Psoas muscle (tissue), 8 donors: ENCODE results near the gene MRPL9. TPM values are rescaled to one million over a fixed set of nuclear protein-coding genes. Genes with fewer than 3 reads are reported as not detected.
"Not testable (repeated sequence)": the region's sequence is repeated elsewhere in the genome, so short reads cannot be mapped to it uniquely, and the experiment has no call there.

Source experiments
- ATAC-seq, 4 donors: fragments of 200-7000 bp; cut with Tn5 transposase; one replicate each; pipeline ENCODE4 v1.9.1; 2020; ENCODE audit warnings: moderate library complexity in 3 of 4, mild to moderate bottlenecking in 2 of 4
- DNase-seq, 2 donors: peaks; one replicate each; pipeline ENCODE4 v3.0.0-alpha.2; 2020
- H3K27ac ChIP-seq: fragments of 200-600 bp; one replicate; pipeline ENCODE4 v1.8.0; 2022
- H3K27me3 ChIP-seq, 3 donors: fragments of 200-600 bp in 1 of 3; one replicate each; pipeline versions ENCODE4 v1.6.1 to v1.8.0; 2013 to 2022; ENCODE audit warnings: low read length in 2 of 3, mild to moderate bottlenecking in 2 of 3, moderate library complexity in 1 of 3; ENCODE audit not compliant: insufficient read depth in 3 of 3
- H3K36me3 ChIP-seq, 2 donors: fragments of 200-600 bp in 1 of 2; one replicate each; pipeline versions ENCODE4 v1.6.1 to v1.8.0; 2013 to 2022; ENCODE audit warnings: low read depth in 1 of 2, mild to moderate bottlenecking in 1 of 2, moderate library complexity in 1 of 2; ENCODE audit not compliant: insufficient read depth in 1 of 2
- H3K4me1 ChIP-seq: fragments of 200-600 bp; one replicate; pipeline ENCODE4 v1.8.0; 2022
- H3K4me3 ChIP-seq: fragments of 200-600 bp; one replicate; pipeline ENCODE4 v1.8.0; 2022; ENCODE audit warnings: mild to moderate bottlenecking
- H3K9me3 ChIP-seq: fragments of 200-600 bp; one replicate; pipeline ENCODE4 v1.8.0; 2022
- WGBS, 3 donors: extraction: QIAGEN DNeasy Blood & Tissue Kit; methylation state at CpG; one replicate each; pipeline versions ENCODE4 v1.1.6 to v1.1.7; 2013; 5-methylcytosine and 5-hydroxymethylcytosine counted together
- intact Hi-C, 2 donors: fragments of 100-400 bp; cut with DNase I; formaldehyde crosslinking; loops; one replicate each; pipeline versions ENCODE4 v1.11.0 to v1.14.2; 2022
- polyA plus RNA-seq, 3 donors: library from polyadenylated mRNA; stranded (reverse); fragments of 200-250 nt; gene quantifications; one replicate each; pipeline ENCODE4 v1.2.3, GENCODE V29; 2013
- total RNA-seq, 4 donors: library from RNA; stranded (reverse); fragmentation: NEBNext Ultra II Directional in 2 of 4; extraction: Animal tissue kit (Norgen Biotek cat#: 25700) in 2 of 4; gene quantifications; one replicate each; pipeline versions ENCODE4 v1.2.1 to v1.2.4, GENCODE V29; 2021 to 2023
- TF ChIP-seq, protein P1 (sequence below): fragments of 200-600 bp; IDR thresholded peaks from one replicate; pipeline ENCODE4 v1.8.0; 2022; ENCODE audit warnings: antibody characterized with exemption
- donor health status: healthy with polysubstance abuse.
- donor health status: DM: no; HTN: no; CAD: no; lungs with moderate emphysema.
- donor health status: Bipolar disorder and iron deficiency.
- donor health status: healthy.
- donor health status: DM: yes; HTN: yes; CAD: no.
- donor health status: DM: no; HTN: no; CAD: no.
- donor health status: DM: no; HTN: no; CAD: no.
- donor health status: DM: yes; HTN: yes; CAD: no.

The MRPL9 gene
- total and polyA plus RNA-seq, 7 donors = 63.5 to 132 (median 79.0) TPM

DNA sequence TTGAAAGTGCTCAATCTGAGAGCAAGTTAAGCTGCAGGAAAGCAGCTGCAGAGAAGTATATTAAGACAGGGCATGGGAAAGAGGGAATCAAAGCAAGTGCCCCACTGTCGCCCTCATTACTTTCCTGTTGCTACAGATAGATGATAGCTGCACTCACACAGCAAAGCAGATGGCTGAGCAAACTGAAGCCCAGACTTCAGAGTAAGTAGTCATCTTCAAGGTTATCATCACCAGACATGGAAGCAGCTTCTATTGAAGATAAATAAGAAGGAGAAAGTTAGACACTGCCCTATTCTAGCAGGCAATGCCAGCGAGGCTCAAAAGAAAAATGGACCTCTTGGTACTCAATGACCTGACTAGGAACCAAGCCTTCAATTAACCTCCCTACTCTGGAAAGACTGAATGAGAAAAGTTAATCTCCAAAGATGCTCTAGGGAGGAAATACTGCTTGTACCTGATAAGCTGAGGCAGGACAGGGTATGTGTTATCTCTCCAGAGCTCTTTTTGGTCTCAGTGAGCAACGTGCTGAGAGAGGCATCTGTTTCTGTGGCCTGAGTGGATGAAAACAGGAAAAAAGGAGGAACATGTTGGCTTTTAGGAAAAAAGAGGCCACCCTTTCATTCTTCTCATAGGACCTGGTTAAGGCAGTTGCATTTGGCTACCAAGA, 11.1 kb upstream of the MRPL9 start:
- Histone ChIP-seq H3K27me3 (no peaks in the 10 kb centered on the region), H3K36me3 (peaks cover 10 to 68% of the 10 kb centered on the region in 2 donors), H3K4me3 (no peak overlapping the region), H3K9me3 (no peaks in the 10 kb centered on the region), H3K27ac (no peak overlapping the region), H3K4me1 (no peaks in the 10 kb centered on the region)
- intact Hi-C loops = no loop called here
- DNase-seq = no peak
- TF ChIP-seq, protein P1, sequence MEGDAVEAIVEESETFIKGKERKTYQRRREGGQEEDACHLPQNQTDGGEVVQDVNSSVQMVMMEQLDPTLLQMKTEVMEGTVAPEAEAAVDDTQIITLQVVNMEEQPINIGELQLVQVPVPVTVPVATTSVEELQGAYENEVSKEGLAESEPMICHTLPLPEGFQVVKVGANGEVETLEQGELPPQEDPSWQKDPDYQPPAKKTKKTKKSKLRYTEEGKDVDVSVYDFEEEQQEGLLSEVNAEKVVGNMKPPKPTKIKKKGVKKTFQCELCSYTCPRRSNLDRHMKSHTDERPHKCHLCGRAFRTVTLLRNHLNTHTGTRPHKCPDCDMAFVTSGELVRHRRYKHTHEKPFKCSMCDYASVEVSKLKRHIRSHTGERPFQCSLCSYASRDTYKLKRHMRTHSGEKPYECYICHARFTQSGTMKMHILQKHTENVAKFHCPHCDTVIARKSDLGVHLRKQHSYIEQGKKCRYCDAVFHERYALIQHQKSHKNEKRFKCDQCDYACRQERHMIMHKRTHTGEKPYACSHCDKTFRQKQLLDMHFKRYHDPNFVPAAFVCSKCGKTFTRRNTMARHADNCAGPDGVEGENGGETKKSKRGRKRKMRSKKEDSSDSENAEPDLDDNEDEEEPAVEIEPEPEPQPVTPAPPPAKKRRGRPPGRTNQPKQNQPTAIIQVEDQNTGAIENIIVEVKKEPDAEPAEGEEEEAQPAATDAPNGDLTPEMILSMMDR = no peak
- no peak for ATAC-seq
- WGBS, 3 donors = 71 to 89% (median 72%) methylated on average over 3 of the region's 3 CpGs

DNA sequence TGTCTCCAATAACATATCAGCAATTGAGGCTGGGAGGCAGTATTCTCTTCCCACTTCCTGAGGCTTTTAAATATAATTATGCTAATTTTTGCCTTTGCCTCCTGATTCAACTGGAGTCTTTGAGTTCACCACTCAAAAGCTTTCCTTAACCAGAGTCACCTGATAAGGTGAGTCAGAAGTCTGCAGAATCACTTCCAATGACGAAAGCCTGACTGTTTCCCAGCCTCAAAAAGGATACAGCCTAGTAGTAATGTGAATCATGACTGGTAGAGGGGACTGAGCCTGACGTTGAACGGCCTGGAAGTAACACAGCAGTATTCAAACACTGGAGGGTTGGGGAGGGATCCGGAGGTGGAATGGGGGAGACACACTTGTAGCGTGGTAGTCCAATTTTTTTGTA, 10.4 kb upstream of the MRPL9 start:
- DNase-seq = no peak
- TF ChIP-seq, protein P1 = no peak
- no peaks in the 10 kb centered on the region for H3K27me3 ChIP-seq
- no peak overlapping the region for H3K27ac ChIP-seq
- no peaks in the 10 kb centered on the region for H3K4me1 ChIP-seq
- peaks cover 10 to 61% of the 10 kb centered on the region in 2 donors for H3K36me3 ChIP-seq
- H3K9me3 ChIP-seq = no peaks in the 10 kb centered on the region
- WGBS, 3 donors = 81 to 87% (median 85%) methylated on average over 5 of the region's 5 CpGs
- no peak for ATAC-seq
- H3K4me3 ChIP-seq = no peak overlapping the region
- intact Hi-C loops = no loop called here

DNA sequence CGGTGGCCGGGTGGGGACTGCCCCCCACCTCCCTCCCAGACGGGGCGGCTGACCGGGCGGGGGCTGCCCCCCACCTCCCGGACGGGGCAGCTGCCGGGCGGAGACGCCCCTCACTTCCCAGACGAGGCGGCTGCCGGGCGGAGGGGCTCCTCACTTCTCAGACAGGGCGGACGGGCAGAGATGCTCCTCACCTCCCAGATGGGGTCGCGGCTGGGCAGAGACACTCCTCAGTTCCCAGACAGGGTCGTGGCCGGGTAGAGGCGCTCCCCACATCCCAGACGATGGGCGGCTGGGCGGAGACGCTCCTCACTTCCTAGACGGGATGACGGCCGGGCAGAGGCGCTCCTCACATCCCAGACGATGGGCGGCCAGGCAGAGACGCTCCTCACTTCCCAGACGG, 6.0 kb upstream of the MRPL9 start:
- ATAC-seq, H3K4me1 ChIP-seq, H3K4me3 ChIP-seq, H3K27me3 ChIP-seq, H3K9me3 ChIP-seq, H3K27ac ChIP-seq, DNase-seq: not testable (repeated sequence)
- intact Hi-C loops = loop anchor here in 1 of 2 donors (10.0 kb wide), 1 partner anchor 66 kb away; the partner anchor contains the start of genes C2CD4D and RORC
- WGBS, 3 donors = 89 to 94% (median 91%) methylated on average over 17 to 34 of the region's 34 CpGs
- H3K36me3 ChIP-seq = peaks cover 4 to 20% of the 10 kb centered on the region in 2 donors

DNA sequence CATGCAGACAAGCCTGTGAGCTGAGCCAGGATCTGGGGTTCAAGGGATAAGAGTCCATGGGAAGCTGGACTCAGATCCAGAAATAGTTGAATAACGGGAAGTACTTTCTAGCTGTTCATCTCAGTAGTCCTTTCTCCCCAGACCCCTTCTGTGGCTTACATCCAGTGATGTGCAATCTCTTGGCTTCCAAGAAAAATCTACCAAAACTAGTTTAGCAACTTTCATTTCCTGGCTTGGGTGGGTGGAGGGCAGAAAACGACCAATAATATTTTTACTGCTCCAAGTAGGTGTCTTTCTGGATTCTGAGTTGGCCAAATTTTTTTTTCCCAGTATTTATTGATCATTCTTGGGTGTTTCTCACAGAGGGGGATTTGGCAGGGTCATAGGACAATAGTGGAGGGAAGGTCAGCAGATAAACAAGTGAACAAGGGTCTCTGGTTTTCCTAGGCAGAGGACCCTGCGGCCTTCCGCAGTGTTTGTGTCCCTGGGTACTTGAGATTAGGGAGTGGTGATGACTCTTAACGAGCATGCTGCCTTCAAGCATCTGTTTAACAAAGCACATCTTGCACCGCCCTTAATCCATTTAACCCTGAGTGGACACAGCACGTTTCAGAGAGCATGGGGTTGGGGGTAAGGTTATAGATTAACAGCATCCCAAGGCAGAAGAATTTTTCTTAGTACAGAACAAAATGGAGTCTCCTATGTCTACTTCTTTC, 5.2 kb upstream of the MRPL9 start:
- H3K27ac ChIP-seq, DNase-seq, H3K9me3 ChIP-seq, H3K4me1 ChIP-seq, H3K27me3 ChIP-seq, ATAC-seq, H3K4me3 ChIP-seq: not testable (repeated sequence)
- peaks cover 0 to 12% of the 10 kb centered on the region in 2 donors for H3K36me3 ChIP-seq
- intact Hi-C loops = loop anchor here in 1 of 2 donors (10.0 kb wide), 1 partner anchor 66 kb away; the partner anchor contains the start of genes C2CD4D and RORC
- WGBS, 3 donors = 58 to 68% (median 58%) methylated on average over 2 of the region's 7 CpGs

DNA sequence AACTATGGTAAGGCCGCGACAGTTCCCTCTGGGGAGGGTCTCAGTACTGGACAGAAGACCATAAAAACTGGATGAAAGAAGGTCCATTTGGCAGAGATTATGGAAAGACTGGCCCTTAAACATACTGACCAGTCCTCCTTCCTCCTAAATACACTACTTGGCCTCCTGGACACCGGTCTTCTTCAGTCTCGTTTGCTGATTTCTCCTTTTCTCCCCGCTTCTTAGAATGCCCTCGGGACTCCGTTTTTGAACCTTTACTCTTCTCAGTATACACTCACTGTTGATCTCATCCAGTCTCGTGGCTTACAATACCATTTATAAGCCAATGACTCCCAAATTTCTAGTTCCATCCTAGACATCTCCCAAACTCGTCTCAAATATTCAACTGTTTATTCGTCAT, 694 bp upstream of the MRPL9 start:
- intact Hi-C loops = loop anchor here (5.0 to 10.0 kb wide), 2 partner anchors 71 to 73 kb away; partner anchors contain the start of genes C2CD4D (in 2 of the 2) and RORC (in 1 of the 2)
- WGBS, 3 donors = 39 to 59% (median 47%) methylated on average over 10 of the region's 10 CpGs

More for the DNA sequence above, 694 bp upstream of the MRPL9 start:
- TF ChIP-seq, protein P1 = no peak
- no peak for DNase-seq
- Histone ChIP-seq H3K36me3 (peaks cover 10 to 36% of the 10 kb centered on the region in 2 donors), H3K4me1 (peaks cover 14% of the 10 kb centered on the region), H3K9me3 (no peaks in the 10 kb centered on the region), H3K4me3 (peak overlapping the region; percentile 88), H3K27ac (peak overlapping the region; percentile 89), H3K27me3 (no peaks in the 10 kb centered on the region)
- peak; percentile 7 to 18 (median 9) for ATAC-seq
